DND-41 (cell line): ENCODE results near the gene SALL4.

ENCODE experiments used
- ATAC-seq: fragments of 200-7000 bp; cut with Tn5 transposase; 3 replicates; pipeline ENCODE4 v1.9.1; 2021; ENCODE audit warnings: low read depth; ENCODE audit not compliant: insufficient read depth
- DNase-seq: peaks from one replicate; pipeline ENCODE4 v3.0.0-alpha.2; 2020
- H2AFZ ChIP-seq: 2 replicates; pipeline ENCODE4 v1.6.0; 2012; ENCODE audit warnings: low read depth, low read length
- H3K27ac ChIP-seq: 2 replicates; pipeline ENCODE4 v1.5.1; 2012; ENCODE audit warnings: low read length, inconsistent platforms
- H3K27me3 ChIP-seq: fragments of 200-600 bp; sonication (generic); 2 replicates; pipeline ENCODE4 v1.6.0; 2012; ENCODE audit warnings: low read length, mild to moderate bottlenecking, inconsistent platforms; ENCODE audit not compliant: insufficient read depth, poor library complexity
- H3K36me3 ChIP-seq: 2 replicates; pipeline ENCODE4 v1.5.1; 2012; ENCODE audit warnings: low read length, inconsistent platforms; ENCODE audit not compliant: insufficient read depth
- H3K4me1 ChIP-seq: 2 replicates; pipeline ENCODE4 v1.5.1; 2012; ENCODE audit warnings: mild to moderate bottlenecking, low read length; ENCODE audit not compliant: insufficient read depth
- H3K4me2 ChIP-seq: 2 replicates; pipeline ENCODE4 v1.6.0; 2012; ENCODE audit warnings: mild to moderate bottlenecking, moderate library complexity, low read length, inconsistent platforms; ENCODE audit not compliant: insufficient read depth
- H3K4me3 ChIP-seq, 2 experiments: fragments of 200-600 bp in 1 of 2; shearing (Covaris generic) in 1 of 2; 2 replicates each; pipeline ENCODE4 v1.5.1; 2012 to 2016; ENCODE audit warnings: inconsistent platforms in 2 of 2, low read length in 2 of 2, mild to moderate bottlenecking in 2 of 2, low read depth in 1 of 2, moderate library complexity in 1 of 2
- H3K79me2 ChIP-seq: 2 replicates; pipeline ENCODE4 v1.6.0; 2012; ENCODE audit warnings: low read length, inconsistent platforms; ENCODE audit not compliant: insufficient read depth
- H3K9ac ChIP-seq: 2 replicates; pipeline ENCODE4 v1.6.0; 2012; ENCODE audit warnings: low read depth, mild to moderate bottlenecking, inconsistent platforms, low read length, moderate library complexity
- H3K9me3 ChIP-seq: 2 replicates; pipeline ENCODE4 v1.5.1; 2012; ENCODE audit warnings: low read length, moderate library complexity, mild to moderate bottlenecking, inconsistent platforms; ENCODE audit not compliant: insufficient read depth, severe bottlenecking
- H4K20me1 ChIP-seq: 2 replicates; pipeline ENCODE4 v1.6.0; 2012; ENCODE audit warnings: low read length; ENCODE audit not compliant: insufficient read depth
- CTCF ChIP-seq: IDR thresholded peaks from 2 replicates; pipeline ENCODE4 v1.5.1; 2012; ENCODE audit warnings: borderline replicate concordance, low read length, moderate library complexity, mild to moderate bottlenecking; ENCODE audit not compliant: poor library complexity, severe bottlenecking; ENCODE audit errors: extremely low read depth
- EZH2 ChIP-seq: IDR thresholded peaks from 3 replicates; pipeline ENCODE4 v1.6.1; 2012; ENCODE audit warnings: borderline replicate concordance, low read depth, mild to moderate bottlenecking, moderate library complexity, low read length, inconsistent platforms; ENCODE audit not compliant: severe bottlenecking

SALL4 gene

GRCh38 chr20:51810155-51811041 is 8.1 kb upstream of the SALL4 start:
- no peak overlapping the region for H2AFZ ChIP-seq
- H3K4me1 ChIP-seq: no peaks in the 10 kb centered on the region
- H3K9me3 ChIP-seq: no peaks in the 10 kb centered on the region
- H4K20me1 ChIP-seq: no peaks in the 10 kb centered on the region
- no peaks in the 10 kb centered on the region for H3K79me2 ChIP-seq
- H3K27ac ChIP-seq: no peak overlapping the region
- ATAC-seq (no peak), DNase-seq (no peak)
- H3K4me3 ChIP-seq: no peak overlapping the region
- H3K9ac ChIP-seq: no peak overlapping the region
- H3K4me2 ChIP-seq: no peak overlapping the region
- no peaks in the 10 kb centered on the region for H3K36me3 ChIP-seq
- H3K27me3 ChIP-seq: peaks cover 6% of the 10 kb centered on the region
- TF ChIP-seq CTCF: no peak

- Histone ChIP-seq H3K9me3 (no peaks in the 10 kb centered on the region), H4K20me1 (no peaks in the 10 kb centered on the region), H3K4me3 (no peak overlapping the region), H3K4me1 (no peaks in the 10 kb centered on the region), H2AFZ (no peak overlapping the region), H3K36me3 (no peaks in the 10 kb centered on the region), H3K4me2 (no peak overlapping the region), H3K27me3 (peaks cover 4% of the 10 kb centered on the region), H3K27ac (no peak overlapping the region), H3K9ac (no peak overlapping the region), H3K79me2 (no peaks in the 10 kb centered on the region)
- DNase-seq: no peak
- ATAC-seq: no peak
- TF ChIP-seq CTCF (no peak), EZH2 (no peak)
Observed at GRCh38 chr20:51807720-51808250, 5.5 kb upstream of the SALL4 start.

- no peak overlapping the region for H3K9ac ChIP-seq
- TF ChIP-seq EZH2 (no peak), CTCF (no peak)
- DNase-seq (no peak), ATAC-seq (no peak)
- no peak overlapping the region for H3K4me3 ChIP-seq
- H3K27me3 ChIP-seq: no peaks in the 10 kb centered on the region
- no peaks in the 10 kb centered on the region for H3K79me2 ChIP-seq
- H4K20me1 ChIP-seq: no peaks in the 10 kb centered on the region
- no peak overlapping the region for H2AFZ ChIP-seq
- no peak overlapping the region for H3K4me2 ChIP-seq
- no peak overlapping the region for H3K27ac ChIP-seq
- no peaks in the 10 kb centered on the region for H3K36me3 ChIP-seq
- no peaks in the 10 kb centered on the region for H3K9me3 ChIP-seq
- H3K4me1 ChIP-seq: no peaks in the 10 kb centered on the region
Observed at GRCh38 chr20:51804754-51805153, 2.4 kb upstream of the SALL4 start.
